ENCODE measurements around the gene PTPN23. TPM values are rescaled to one million over a fixed set of nuclear protein-coding genes. Genes with fewer than 3 reads are reported as not detected.

Gene PTPN23
- polyA plus RNA-seq, 6 donors from 2014 or later: 0.60 to 6.3 (median 4.2) TPM

Other genes with a start within 250 kb of the PTPN23 start
- 10 to 100 TPM in 5 of 6 donors, 1 to 10 TPM in 1; 7.0 to 41.3 (median 19.6) TPM for gene SETD2, start 216.9 kb upstream of the PTPN23 start, polyA plus RNA-seq (ENCODE audit: low read depth in 6 of 6)
- gene KIF9, start 98.2 kb upstream of the PTPN23 start, polyA plus RNA-seq (ENCODE audit: low read depth in 6 of 6): 10 to 100 TPM in 1 of 6 donors, 1 to 10 TPM in 5; 3.4 to 11.0 (median 5.9) TPM
- gene KLHL18, start 98.1 kb upstream of the PTPN23 start, polyA plus RNA-seq (ENCODE audit: low read depth in 6 of 6): 10 to 100 TPM; 14.7 to 23.5 (median 19.6) TPM
- 10 to 100 TPM; 16.7 to 54.1 (median 34.8) TPM for gene SCAP, start 94.9 kb downstream of the PTPN23 start, polyA plus RNA-seq (ENCODE audit: low read depth in 6 of 6)
- 10 to 100 TPM; 28.4 to 59.9 (median 38.7) TPM for gene ELP6, start 132.7 kb downstream of the PTPN23 start, polyA plus RNA-seq (ENCODE audit: low read depth in 6 of 6)
- gene CSPG5, start 197.8 kb downstream of the PTPN23 start, polyA plus RNA-seq (ENCODE audit: low read depth in 6 of 6): under 1 TPM in 1 of 6 donors, not detected in 5; 0.16 TPM